Suppressor macrophage treated with lipopolysaccharide for 1 hour (primary cell): ENCODE results near the gene PODXL2.
"Not testable (repeated sequence)": the region's sequence is repeated elsewhere in the genome, so short reads cannot be mapped to it uniquely, and the experiment has no call there.

Experiments used
- DNase-seq, 3 donors: peaks; one replicate each; pipeline ENCODE4 v3.0.0-alpha.2; 2020 to 2022

The PODXL2 gene

GRCh38 chr3:127628788-127629466 lies at the start of gene PODXL2:
Gene PODXL2 (plus strand): TSS chr3:127629185. CDS start chr3:127629220, 35 bp downstream.
- peak; percentile 56 to 85 (median 77) for DNase-seq

- DNase-seq, result no peak
These were observed 48.5 kb upstream of the PODXL2 start for GRCh38 chr3:127580327-127581060.

- DNase-seq, result no peak
These were observed 44.3 kb upstream of the PODXL2 start for GRCh38 chr3:127584734-127585133.

GRCh38 chr3:127585163-127585812 lies 43.7 kb upstream of the PODXL2 start:
- peak; percentile 43 to 54 (median 54) for DNase-seq

GRCh38 chr3:127585813-127586413 lies 43.1 kb upstream of the PODXL2 start:
- DNase-seq, result no peak

GRCh38 chr3:127587876-127588275 lies 41.1 kb upstream of the PODXL2 start:
- DNase-seq, result no peak

- DNase-seq, result peak; percentile 30 to 50 (median 46)
These were observed 40.0 kb upstream of the PODXL2 start for GRCh38 chr3:127588806-127589577.

- peak in 2 of 3 donors; percentile 34 to 47 for DNase-seq
These were observed 39.2 kb upstream of the PODXL2 start for GRCh38 chr3:127589600-127590281.

- peak in 1 of 3 donors; percentile 64 for DNase-seq
These were observed 38.7 kb upstream of the PODXL2 start for GRCh38 chr3:127590282-127590592.

GRCh38 chr3:127590593-127591465 lies 38.2 kb upstream of the PODXL2 start, which contains the start of gene TPRA1:
Gene TPRA1 (minus strand): TSS chr3:127590733. CDS start chr3:127580146, 10,587 bp downstream.
- DNase-seq, result peak; percentile 95 to 99 (median 97)

- DNase-seq, result no peak
These were observed 35.8 kb upstream of the PODXL2 start for GRCh38 chr3:127593178-127593577.

- no peak for DNase-seq
These were observed 33.7 kb upstream of the PODXL2 start for GRCh38 chr3:127595303-127595702.

GRCh38 chr3:127597020-127597771 lies 31.8 kb upstream of the PODXL2 start:
- no peak for DNase-seq

GRCh38 chr3:127598841-127599570 lies 30.0 kb upstream of the PODXL2 start:
- DNase-seq, result no peak

GRCh38 chr3:127600749-127601456 lies 28.1 kb upstream of the PODXL2 start:
- no peak for DNase-seq

- no peak for DNase-seq
These were observed 24.9 kb upstream of the PODXL2 start for GRCh38 chr3:127604035-127604434.

- no peak for DNase-seq
These were observed 24.3 kb upstream of the PODXL2 start for GRCh38 chr3:127604546-127605165.

- DNase-seq, result not testable (repeated sequence)
These were observed 23.4 kb upstream of the PODXL2 start for GRCh38 chr3:127605547-127605946.
